ENCODE results near the gene MEGF6.

DNA sequence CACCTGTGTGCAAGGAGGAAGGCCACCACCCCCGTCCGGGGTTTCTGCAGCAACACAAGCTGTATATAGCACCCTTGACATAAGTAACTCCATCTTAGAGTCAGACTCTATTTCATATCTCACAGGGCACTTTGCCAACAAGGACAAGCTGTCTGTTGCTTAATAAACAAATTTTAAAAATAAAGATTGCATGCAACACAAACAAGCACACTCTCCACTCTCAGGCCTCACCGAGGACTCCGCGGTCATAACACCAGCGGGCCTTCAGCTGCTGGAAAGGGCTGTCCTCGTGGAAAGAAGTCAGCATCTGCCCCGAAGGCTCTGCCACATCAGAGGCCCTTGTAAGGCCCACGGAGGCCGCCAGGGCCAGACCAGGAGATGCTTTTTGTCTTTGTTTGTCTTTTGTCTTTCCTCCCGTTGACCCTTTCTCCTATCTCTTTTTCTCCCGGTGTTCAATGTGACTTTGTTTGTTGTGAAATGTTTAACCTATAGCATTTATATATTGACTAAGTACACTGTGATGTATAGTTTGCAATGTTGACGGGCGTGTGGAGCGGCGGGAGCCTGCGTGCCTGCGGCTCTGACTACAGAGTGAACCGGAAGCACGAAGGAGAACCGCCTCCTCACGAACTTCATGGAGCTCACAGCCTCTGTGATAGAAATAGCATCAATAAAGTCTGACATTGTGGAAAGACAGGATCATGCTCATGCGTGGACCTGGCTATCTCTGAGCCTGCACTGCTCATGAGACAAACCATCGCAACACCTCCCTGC is 24.1 kb downstream of the MEGF6 start:
- TF ChIP-seq CTCF (IDR thresholded peaks at IDR 0.05): no peak
- TF ChIP-seq POLR2AphosphoS5 (IDR thresholded peaks at IDR 0.05): no peak
